Activated CD4-positive, alpha-beta T cell treated with anti-CD3 and anti-CD28 coated beads, Interleukin-2, amount 10 ng/mL, durations not matched to agents 7 days and 5 days (primary cell): Measurements from ENCODE around the gene ERBB4. TPM values are rescaled to one million over a fixed set of nuclear protein-coding genes. Genes with fewer than 3 reads are reported as not detected.

Source experiments
- CTCF ChIA-PET: fragments of 350-600 bp; sonication (Branson Sonifier 250); formaldehyde crosslinking; loops from one replicate; lab custom pipeline; 2021; ENCODE audit warnings: antibody characterized with exemption; lab: Charles Lee
- POLR2A ChIA-PET: fragments of 350-600 bp; sonication (Branson Sonifier 250); formaldehyde crosslinking; loops from one replicate; lab custom pipeline; 2021; ENCODE audit warnings: antibody characterized with exemption; lab: Charles Lee
- DNase-seq: peaks from one replicate; pipeline ENCODE4 v3.0.0-alpha.2; 2020
- H3K27ac Mint-ChIP-seq: one replicate; pipeline ENCODE4 v1.8.0; 2021; ENCODE audit warnings: mild to moderate bottlenecking, moderate library complexity, mixed read lengths
- H3K27me3 Mint-ChIP-seq: one replicate; pipeline ENCODE4 v1.8.0; 2021; ENCODE audit warnings: mixed read lengths
- H3K36me3 Mint-ChIP-seq: one replicate; pipeline ENCODE4 v1.8.0; 2021; ENCODE audit warnings: low read depth, mixed read lengths
- H3K4me1 Mint-ChIP-seq: one replicate; pipeline ENCODE4 v1.8.0; 2021; ENCODE audit warnings: mixed read lengths
- H3K4me3 Mint-ChIP-seq: one replicate; pipeline ENCODE4 v1.8.0; 2021; ENCODE audit warnings: mild to moderate bottlenecking, moderate library complexity, mixed read lengths
- H3K9me3 Mint-ChIP-seq: one replicate; pipeline ENCODE4 v1.8.0; 2021; ENCODE audit warnings: mixed read lengths
- total RNA-seq, 2 experiments: library from RNA; stranded (reverse); gene quantifications; one replicate each; pipeline ENCODE4 v1.2.3, GENCODE V29; 2021

ERBB4 gene
- total RNA-seq, 2 experiments from 2014 or later, result not detected

- Mint-ChIP-seq H3K9me3 (no peaks in the 10 kb centered on the region), H3K4me1 (no peaks in the 10 kb centered on the region), H3K4me3 (no peak overlapping the region), H3K27me3 (no peaks in the 10 kb centered on the region), H3K27ac (no peak overlapping the region), H3K36me3 (no peaks in the 10 kb centered on the region)
- no peak for DNase-seq
- ChIA-PET POLR2A (no interaction called here), CTCF (no interaction called here)
Observed at GRCh38 chr2:212284166-212284565, 254.4 kb downstream of the ERBB4 start.

- POLR2A ChIA-PET, result no interaction called here
- no peak overlapping the region for H3K27ac Mint-ChIP-seq
Observed at GRCh38 chr2:212282671-212283261, 255.8 kb downstream of the ERBB4 start.

GRCh38 chr2:212276813-212277212, 261.8 kb downstream of the ERBB4 start:
- no peak overlapping the region for H3K27ac Mint-ChIP-seq
- CTCF ChIA-PET, result no interaction called here

More at GRCh38 chr2:212282671-212283261, 255.8 kb downstream of the ERBB4 start:
- DNase-seq, result no peak
- CTCF ChIA-PET, result no interaction called here
- H3K4me1 Mint-ChIP-seq, result no peaks in the 10 kb centered on the region
- no peaks in the 10 kb centered on the region for H3K9me3 Mint-ChIP-seq
- H3K27me3 Mint-ChIP-seq, result no peaks in the 10 kb centered on the region
- H3K36me3 Mint-ChIP-seq, result no peaks in the 10 kb centered on the region
- H3K4me3 Mint-ChIP-seq, result no peak overlapping the region

GRCh38 chr2:212274215-212274614, 264.4 kb downstream of the ERBB4 start:
- ChIA-PET CTCF (no interaction called here), POLR2A (no interaction called here)
- Mint-ChIP-seq H3K27me3 (no peaks in the 10 kb centered on the region), H3K4me3 (no peak overlapping the region), H3K27ac (no peak overlapping the region), H3K4me1 (no peaks in the 10 kb centered on the region), H3K9me3 (no peaks in the 10 kb centered on the region), H3K36me3 (no peaks in the 10 kb centered on the region)
- DNase-seq, result no peak

More at GRCh38 chr2:212276813-212277212, 261.8 kb downstream of the ERBB4 start:
- Mint-ChIP-seq H3K27me3 (no peaks in the 10 kb centered on the region), H3K36me3 (no peaks in the 10 kb centered on the region), H3K9me3 (no peaks in the 10 kb centered on the region), H3K4me3 (no peak overlapping the region), H3K4me1 (no peaks in the 10 kb centered on the region)
- no peak for DNase-seq
- POLR2A ChIA-PET, result no interaction called here

- DNase-seq, result no peak
- CTCF ChIA-PET, result no interaction called here
- Mint-ChIP-seq H3K4me1 (no peaks in the 10 kb centered on the region), H3K9me3 (no peaks in the 10 kb centered on the region), H3K4me3 (no peak overlapping the region), H3K27me3 (no peaks in the 10 kb centered on the region), H3K36me3 (no peaks in the 10 kb centered on the region), H3K27ac (no peak overlapping the region)
- POLR2A ChIA-PET, result no interaction called here
Observed at GRCh38 chr2:212271583-212271982, 267.0 kb downstream of the ERBB4 start.

- CTCF ChIA-PET, result no interaction called here
- H3K9me3 Mint-ChIP-seq, result no peaks in the 10 kb centered on the region
- POLR2A ChIA-PET, result no interaction called here
- H3K36me3 Mint-ChIP-seq, result no peaks in the 10 kb centered on the region
- DNase-seq, result no peak
- H3K27me3 Mint-ChIP-seq, result no peaks in the 10 kb centered on the region
- H3K4me1 Mint-ChIP-seq, result no peaks in the 10 kb centered on the region
- no peak overlapping the region for H3K27ac Mint-ChIP-seq
- H3K4me3 Mint-ChIP-seq, result no peak overlapping the region
Observed at GRCh38 chr2:212269005-212269404, 269.6 kb downstream of the ERBB4 start.

- DNase-seq, result no peak
- Mint-ChIP-seq H3K27ac (no peak overlapping the region), H3K4me1 (no peaks in the 10 kb centered on the region), H3K9me3 (no peaks in the 10 kb centered on the region), H3K36me3 (no peaks in the 10 kb centered on the region), H3K27me3 (no peaks in the 10 kb centered on the region), H3K4me3 (no peak overlapping the region)
- POLR2A ChIA-PET, result no interaction called here
- CTCF ChIA-PET, result no interaction called here
Observed at GRCh38 chr2:212266297-212266696, 272.3 kb downstream of the ERBB4 start.

- Mint-ChIP-seq H3K27ac (no peak overlapping the region), H3K4me3 (no peak overlapping the region), H3K27me3 (no peaks in the 10 kb centered on the region), H3K36me3 (no peaks in the 10 kb centered on the region), H3K9me3 (no peaks in the 10 kb centered on the region), H3K4me1 (no peaks in the 10 kb centered on the region)
- ChIA-PET CTCF (no interaction called here), POLR2A (no interaction called here)
- DNase-seq, result no peak
Observed at GRCh38 chr2:212265777-212266176, 272.8 kb downstream of the ERBB4 start.

GRCh38 chr2:212264187-212264586, 274.4 kb downstream of the ERBB4 start:
- CTCF ChIA-PET, result no interaction called here
- Mint-ChIP-seq H3K27ac (no peak overlapping the region), H3K4me3 (no peak overlapping the region)

GRCh38 chr2:212259226-212259625, 279.4 kb downstream of the ERBB4 start:
- ChIA-PET POLR2A (no interaction called here), CTCF (no interaction called here)
- H3K27ac Mint-ChIP-seq, result no peak overlapping the region
- no peaks in the 10 kb centered on the region for H3K36me3 Mint-ChIP-seq
- no peaks in the 10 kb centered on the region for H3K9me3 Mint-ChIP-seq
- H3K4me1 Mint-ChIP-seq, result no peaks in the 10 kb centered on the region
- H3K27me3 Mint-ChIP-seq, result no peaks in the 10 kb centered on the region
- DNase-seq, result no peak
- H3K4me3 Mint-ChIP-seq, result no peak overlapping the region

More at GRCh38 chr2:212264187-212264586, 274.4 kb downstream of the ERBB4 start:
- POLR2A ChIA-PET, result no interaction called here
- no peaks in the 10 kb centered on the region for H3K4me1 Mint-ChIP-seq
- no peaks in the 10 kb centered on the region for H3K27me3 Mint-ChIP-seq
- no peaks in the 10 kb centered on the region for H3K9me3 Mint-ChIP-seq
- no peak for DNase-seq
- H3K36me3 Mint-ChIP-seq, result no peaks in the 10 kb centered on the region

GRCh38 chr2:212254339-212254738, 284.3 kb downstream of the ERBB4 start:
- H3K36me3 Mint-ChIP-seq, result no peaks in the 10 kb centered on the region
- no peak overlapping the region for H3K4me3 Mint-ChIP-seq
- POLR2A ChIA-PET, result no interaction called here
- DNase-seq, result no peak
- CTCF ChIA-PET, result no interaction called here
- no peaks in the 10 kb centered on the region for H3K27me3 Mint-ChIP-seq
- H3K27ac Mint-ChIP-seq, result no peak overlapping the region
- no peaks in the 10 kb centered on the region for H3K9me3 Mint-ChIP-seq
- no peaks in the 10 kb centered on the region for H3K4me1 Mint-ChIP-seq

GRCh38 chr2:212249451-212249850, 289.2 kb downstream of the ERBB4 start:
- no peak for DNase-seq
- Mint-ChIP-seq H3K36me3 (no peaks in the 10 kb centered on the region), H3K4me1 (no peaks in the 10 kb centered on the region), H3K27me3 (no peaks in the 10 kb centered on the region), H3K4me3 (no peak overlapping the region), H3K9me3 (no peaks in the 10 kb centered on the region), H3K27ac (no peak overlapping the region)
- CTCF ChIA-PET, result no interaction called here
- POLR2A ChIA-PET, result no interaction called here

GRCh38 chr2:212245880-212246279, 292.7 kb downstream of the ERBB4 start:
- Mint-ChIP-seq H3K36me3 (no peaks in the 10 kb centered on the region), H3K27ac (no peak overlapping the region), H3K9me3 (no peaks in the 10 kb centered on the region), H3K27me3 (no peaks in the 10 kb centered on the region), H3K4me1 (no peaks in the 10 kb centered on the region), H3K4me3 (no peak overlapping the region)
- CTCF ChIA-PET, result no interaction called here
- POLR2A ChIA-PET, result no interaction called here
- DNase-seq, result no peak

- Mint-ChIP-seq H3K27me3 (no peaks in the 10 kb centered on the region), H3K4me3 (no peak overlapping the region), H3K36me3 (no peaks in the 10 kb centered on the region), H3K9me3 (no peaks in the 10 kb centered on the region), H3K4me1 (no peaks in the 10 kb centered on the region), H3K27ac (no peak overlapping the region)
- ChIA-PET CTCF (no interaction called here), POLR2A (no interaction called here)
- DNase-seq, result no peak
Observed at GRCh38 chr2:212242724-212243123, 295.9 kb downstream of the ERBB4 start.
